GM12878 (cell line): Measurements from ENCODE around the gene LRSAM1. TPM values are rescaled to one million over a fixed set of nuclear protein-coding genes. Genes with fewer than 3 reads are reported as not detected.

Experiments
- BCL11A ChIP-seq: IDR thresholded peaks from 2 replicates; pipeline ENCODE4 v1.6.1; 2011; ENCODE audit warnings: low read depth, low read length
- CHD2 ChIP-seq: IDR thresholded peaks from 2 replicates; pipeline ENCODE4 v1.6.1; 2011; ENCODE audit warnings: low read depth, low read length, improper control_type of control experiment, borderline replicate concordance
- CREB1 ChIP-seq: IDR thresholded peaks from 2 replicates; pipeline ENCODE4 v1.6.1; 2012; ENCODE audit warnings: low read depth, mild to moderate bottlenecking, inconsistent platforms
- DPF2 ChIP-seq: fragments of 450-650 bp; IDR thresholded peaks from 2 replicates; pipeline ENCODE4 v1.6.1; 2017; ENCODE audit warnings: mild to moderate bottlenecking
- IKZF1 ChIP-seq: fragments of 450-650 bp; conservative IDR thresholded peaks from 2 replicates; pipeline ENCODE4 v1.6.1; 2017; ENCODE audit warnings: antibody characterized with exemption, mild to moderate bottlenecking
- IKZF2 ChIP-seq, 2 experiments: fragments of 450-650 bp; IDR thresholded peaks; 2 replicates each; pipeline ENCODE4 v1.6.1; 2017; ENCODE audit warnings: mild to moderate bottlenecking in 2 of 2, moderate library complexity in 2 of 2
- KDM1A ChIP-seq: fragments of 200-600 bp; sonication (generic); IDR thresholded peaks from 2 replicates; pipeline ENCODE4 v1.6.1; 2016; ENCODE audit warnings: borderline replicate concordance
- KLF5 ChIP-seq: fragments of 450-650 bp; IDR thresholded peaks from 2 replicates; pipeline ENCODE4 v1.6.1; 2014; ENCODE audit warnings: mild to moderate bottlenecking; ENCODE audit not compliant: partially characterized antibody
- MEF2A ChIP-seq: IDR thresholded peaks from 2 replicates; pipeline ENCODE4 v1.6.1; 2011; ENCODE audit warnings: low read depth, mild to moderate bottlenecking, low read length, moderate library complexity; ENCODE audit not compliant: insufficient read depth
- MXI1 ChIP-seq: fragments of 150-350 bp; IDR thresholded peaks from 2 replicates; pipeline ENCODE4 v1.6.1; 2011; ENCODE audit warnings: low read depth, mild to moderate bottlenecking, inconsistent platforms, low read length, improper control_type of control experiment
- NRF1 ChIP-seq: conservative IDR thresholded peaks from 2 replicates; pipeline ENCODE4 v1.6.1; 2011; ENCODE audit warnings: mild to moderate bottlenecking, low read depth, low read length, improper control_type of control experiment
- POLR2AphosphoS5 ChIP-seq: IDR thresholded peaks from 2 replicates; pipeline ENCODE4 v1.6.1; 2011; ENCODE audit warnings: mild to moderate bottlenecking, low read length, inconsistent platforms
- RELA ChIP-seq: fragments of 450-650 bp; IDR thresholded peaks from 2 replicates; pipeline ENCODE4 v1.8.0; 2014; ENCODE audit warnings: borderline replicate concordance; ENCODE audit not compliant: partially characterized antibody
- RUNX3 ChIP-seq: IDR thresholded peaks from 2 replicates; pipeline ENCODE4 v1.6.1; 2012; ENCODE audit warnings: low read length, inconsistent platforms
- SIN3A ChIP-seq: IDR thresholded peaks from 2 replicates; pipeline ENCODE4 v1.6.1; 2012; ENCODE audit warnings: low read depth, low read length, improper control_type of control experiment
- SMAD1 ChIP-seq: fragments of 450-650 bp; IDR thresholded peaks from 2 replicates; pipeline ENCODE4 v1.6.1; 2018; ENCODE audit warnings: mild to moderate bottlenecking, low read depth; ENCODE audit not compliant: partially characterized antibody
- SPI1 ChIP-seq: IDR thresholded peaks from 2 replicates; pipeline ENCODE4 v1.6.1; 2011; ENCODE audit warnings: low read depth, mild to moderate bottlenecking, low read length, moderate library complexity, borderline replicate concordance; ENCODE audit not compliant: insufficient read depth
- SREBF1 ChIP-seq: IDR thresholded peaks from 2 replicates; pipeline ENCODE4 v1.6.1; 2012; ENCODE audit warnings: mild to moderate bottlenecking, low read length
- TCF3 ChIP-seq: IDR thresholded peaks from 2 replicates; pipeline ENCODE4 v1.6.1; 2012; ENCODE audit warnings: low read depth, mild to moderate bottlenecking, low read length, borderline replicate concordance; ENCODE audit not compliant: insufficient read depth
- YBX1 ChIP-seq: fragments of 450-650 bp; IDR thresholded peaks from 2 replicates; pipeline ENCODE4 v1.6.1; 2016; ENCODE audit warnings: antibody characterized with exemption
- ZNF207 ChIP-seq: fragments of 450-650 bp; IDR thresholded peaks from 2 replicates; pipeline ENCODE4 v1.6.1; 2014; ENCODE audit warnings: antibody characterized with exemption, mild to moderate bottlenecking, borderline replicate concordance
- polyA plus RNA-seq, 11 experiments: library from polyadenylated mRNA; depleted of rRNA in 4 of 11; unstranded in 6 of 11; stranded (reverse) in 5 of 11; fragments of >200 nt; fragmentation: Nextera tagmentation in 4 of 11; fragmentation: Illumina TruSeq in 1 of 11; extraction: Ambion mirVana in 4 of 11; extraction: Trizol in 1 of 11; gene quantifications; 1 replicate in 1 of 11; 2 replicates in 10 of 11; pipeline versions ENCODE4 v1.2.1 to v1.2.3, GENCODE V29; 2011 to 2016; ENCODE audit warnings: inconsistent platforms in 2 of 11, missing spikeins in 2 of 11, low read depth in 1 of 11
- total RNA-seq, 4 experiments: library from RNA; depleted of rRNA in 3 of 4; stranded (reverse); fragments of >200 nt in 3 of 4; fragmentation: Illumina TruSeq in 1 of 4; extraction: Trizol in 1 of 4; gene quantifications; 2 replicates each; pipeline versions ENCODE4 v1.2.1 to v1.2.3, GENCODE V29; 2013 to 2021
- TF ChIP-seq, protein P1 (sequence below): fragments of 450-650 bp; formaldehyde crosslinking; IDR thresholded peaks from 2 replicates; pipeline ENCODE4 v1.4.0; 2020; ENCODE audit warnings: mild to moderate bottlenecking, moderate library complexity
- TF ChIP-seq, protein P2 (sequence below): fragments of 450-650 bp; IDR thresholded peaks from 2 replicates; pipeline ENCODE4 v1.6.1; 2014; ENCODE audit warnings: mild to moderate bottlenecking
- TF ChIP-seq, protein P3 (sequence below): fragments of 450-650 bp; conservative IDR thresholded peaks from 2 replicates; pipeline ENCODE4 v1.6.1; 2017; ENCODE audit warnings: mild to moderate bottlenecking, moderate library complexity

The LRSAM1 gene
- total and polyA plus RNA-seq, 10 of the 15 experiments (the other 5 are each of a cell fraction or from before 2014, with no cell fraction given), result 0.14 to 23.4 (median 11.7) TPM

DNA sequence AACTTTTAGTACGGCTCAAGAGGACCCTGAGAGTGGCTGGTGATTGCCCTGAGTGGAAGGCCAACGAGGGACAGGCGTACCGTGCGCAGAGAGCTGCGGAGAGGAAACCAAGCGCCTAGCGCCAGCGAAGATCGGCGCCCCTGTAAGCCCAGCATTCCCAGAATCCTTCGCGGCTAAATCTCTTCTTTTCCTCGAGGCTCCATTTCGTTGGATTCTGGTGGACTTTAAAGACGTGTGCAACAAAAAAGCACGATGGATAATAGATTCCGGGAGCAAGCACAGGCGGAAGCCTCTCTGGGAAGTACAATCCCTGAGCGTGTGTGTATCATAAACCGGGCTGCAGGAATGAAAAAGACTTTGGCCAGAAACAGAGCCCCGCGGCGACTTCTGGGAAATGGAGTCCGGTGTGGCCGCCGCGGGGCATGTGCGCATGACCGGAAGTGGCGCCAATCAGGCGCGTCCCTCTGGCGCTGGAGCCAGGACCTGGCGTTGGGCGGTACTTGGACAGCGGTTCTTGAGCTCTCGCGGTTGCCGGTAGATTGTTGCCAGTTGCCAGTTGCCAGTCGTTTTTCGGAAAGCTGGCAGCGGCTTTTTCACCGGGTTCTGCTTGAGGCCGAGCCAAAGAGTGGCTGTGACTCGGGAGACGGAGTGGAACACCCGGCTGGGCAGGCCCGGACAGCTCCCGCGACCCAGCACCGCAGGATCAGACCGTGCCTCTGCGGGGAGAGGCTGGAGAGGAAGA is 27.2 kb upstream of the LRSAM1 start, which contains the start of gene ZNF79 (continued):
- TF ChIP-seq, protein P1, sequence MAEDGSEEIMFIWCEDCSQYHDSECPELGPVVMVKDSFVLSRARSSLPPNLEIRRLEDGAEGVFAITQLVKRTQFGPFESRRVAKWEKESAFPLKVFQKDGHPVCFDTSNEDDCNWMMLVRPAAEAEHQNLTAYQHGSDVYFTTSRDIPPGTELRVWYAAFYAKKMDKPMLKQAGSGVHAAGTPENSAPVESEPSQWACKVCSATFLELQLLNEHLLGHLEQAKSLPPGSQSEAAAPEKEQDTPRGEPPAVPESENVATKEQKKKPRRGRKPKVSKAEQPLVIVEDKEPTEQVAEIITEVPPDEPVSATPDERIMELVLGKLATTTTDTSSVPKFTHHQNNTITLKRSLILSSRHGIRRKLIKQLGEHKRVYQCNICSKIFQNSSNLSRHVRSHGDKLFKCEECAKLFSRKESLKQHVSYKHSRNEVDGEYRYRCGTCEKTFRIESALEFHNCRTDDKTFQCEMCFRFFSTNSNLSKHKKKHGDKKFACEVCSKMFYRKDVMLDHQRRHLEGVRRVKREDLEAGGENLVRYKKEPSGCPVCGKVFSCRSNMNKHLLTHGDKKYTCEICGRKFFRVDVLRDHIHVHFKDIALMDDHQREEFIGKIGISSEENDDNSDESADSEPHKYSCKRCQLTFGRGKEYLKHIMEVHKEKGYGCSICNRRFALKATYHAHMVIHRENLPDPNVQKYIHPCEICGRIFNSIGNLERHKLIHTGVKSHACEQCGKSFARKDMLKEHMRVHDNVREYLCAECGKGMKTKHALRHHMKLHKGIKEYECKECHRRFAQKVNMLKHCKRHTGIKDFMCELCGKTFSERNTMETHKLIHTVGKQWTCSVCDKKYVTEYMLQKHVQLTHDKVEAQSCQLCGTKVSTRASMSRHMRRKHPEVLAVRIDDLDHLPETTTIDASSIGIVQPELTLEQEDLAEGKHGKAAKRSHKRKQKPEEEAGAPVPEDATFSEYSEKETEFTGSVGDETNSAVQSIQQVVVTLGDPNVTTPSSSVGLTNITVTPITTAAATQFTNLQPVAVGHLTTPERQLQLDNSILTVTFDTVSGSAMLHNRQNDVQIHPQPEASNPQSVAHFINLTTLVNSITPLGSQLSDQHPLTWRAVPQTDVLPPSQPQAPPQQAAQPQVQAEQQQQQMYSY (CRISPR knock-in tag), result no peak
- TF ChIP-seq RELA, result peak; percentile 34
- TF ChIP-seq TCF3, result no peak
- TF ChIP-seq DPF2, result peak; percentile 40; the same call in 1 of the 2 replicates
- no peak for TF ChIP-seq YBX1
- TF ChIP-seq IKZF2 (IDR thresholded peaks at IDR 0.05), result peak; percentile 41 to 63; a peak in 2 of 4 replicates
- peak; percentile 79 for TF ChIP-seq MXI1
- no peak for TF ChIP-seq KLF5
- TF ChIP-seq SREBF1, result peak; percentile 56; the same call in 1 of the 2 replicates
- no peak for TF ChIP-seq ZNF207
- TF ChIP-seq NRF1, result peak; percentile 43
- peak; percentile 92 for TF ChIP-seq IKZF1
- TF ChIP-seq, protein P2, sequence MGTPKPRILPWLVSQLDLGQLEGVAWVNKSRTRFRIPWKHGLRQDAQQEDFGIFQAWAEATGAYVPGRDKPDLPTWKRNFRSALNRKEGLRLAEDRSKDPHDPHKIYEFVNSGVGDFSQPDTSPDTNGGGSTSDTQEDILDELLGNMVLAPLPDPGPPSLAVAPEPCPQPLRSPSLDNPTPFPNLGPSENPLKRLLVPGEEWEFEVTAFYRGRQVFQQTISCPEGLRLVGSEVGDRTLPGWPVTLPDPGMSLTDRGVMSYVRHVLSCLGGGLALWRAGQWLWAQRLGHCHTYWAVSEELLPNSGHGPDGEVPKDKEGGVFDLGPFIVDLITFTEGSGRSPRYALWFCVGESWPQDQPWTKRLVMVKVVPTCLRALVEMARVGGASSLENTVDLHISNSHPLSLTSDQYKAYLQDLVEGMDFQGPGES, result no peak
- TF ChIP-seq KDM1A, result no peak
- TF ChIP-seq SIN3A, result peak; percentile 76; the same call in 1 of the 2 replicates
- no peak; the same call in 1 of the 2 replicates for TF ChIP-seq SPI1
- TF ChIP-seq POLR2AphosphoS5, result peak; percentile 90
- no peak for TF ChIP-seq MEF2A
- TF ChIP-seq BCL11A, result no peak
- peak; percentile 42; the same call in 1 of the 2 replicates for TF ChIP-seq RUNX3
- peak; percentile 98 for TF ChIP-seq CREB1
- TF ChIP-seq SMAD1, result peak; percentile 49
- TF ChIP-seq CHD2, result peak; percentile 90
- TF ChIP-seq, protein P3, sequence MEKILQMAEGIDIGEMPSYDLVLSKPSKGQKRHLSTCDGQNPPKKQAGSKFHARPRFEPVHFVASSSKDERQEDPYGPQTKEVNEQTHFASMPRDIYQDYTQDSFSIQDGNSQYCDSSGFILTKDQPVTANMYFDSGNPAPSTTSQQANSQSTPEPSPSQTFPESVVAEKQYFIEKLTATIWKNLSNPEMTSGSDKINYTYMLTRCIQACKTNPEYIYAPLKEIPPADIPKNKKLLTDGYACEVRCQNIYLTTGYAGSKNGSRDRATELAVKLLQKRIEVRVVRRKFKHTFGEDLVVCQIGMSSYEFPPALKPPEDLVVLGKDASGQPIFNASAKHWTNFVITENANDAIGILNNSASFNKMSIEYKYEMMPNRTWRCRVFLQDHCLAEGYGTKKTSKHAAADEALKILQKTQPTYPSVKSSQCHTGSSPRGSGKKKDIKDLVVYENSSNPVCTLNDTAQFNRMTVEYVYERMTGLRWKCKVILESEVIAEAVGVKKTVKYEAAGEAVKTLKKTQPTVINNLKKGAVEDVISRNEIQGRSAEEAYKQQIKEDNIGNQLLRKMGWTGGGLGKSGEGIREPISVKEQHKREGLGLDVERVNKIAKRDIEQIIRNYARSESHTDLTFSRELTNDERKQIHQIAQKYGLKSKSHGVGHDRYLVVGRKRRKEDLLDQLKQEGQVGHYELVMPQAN, result peak; percentile 93
